ENCODE measurements around the gene SLC41A1.
A peak's percentile ranks its signal among the peaks of the same experiment; 100 is the strongest.

SLC41A1 gene

DNA sequence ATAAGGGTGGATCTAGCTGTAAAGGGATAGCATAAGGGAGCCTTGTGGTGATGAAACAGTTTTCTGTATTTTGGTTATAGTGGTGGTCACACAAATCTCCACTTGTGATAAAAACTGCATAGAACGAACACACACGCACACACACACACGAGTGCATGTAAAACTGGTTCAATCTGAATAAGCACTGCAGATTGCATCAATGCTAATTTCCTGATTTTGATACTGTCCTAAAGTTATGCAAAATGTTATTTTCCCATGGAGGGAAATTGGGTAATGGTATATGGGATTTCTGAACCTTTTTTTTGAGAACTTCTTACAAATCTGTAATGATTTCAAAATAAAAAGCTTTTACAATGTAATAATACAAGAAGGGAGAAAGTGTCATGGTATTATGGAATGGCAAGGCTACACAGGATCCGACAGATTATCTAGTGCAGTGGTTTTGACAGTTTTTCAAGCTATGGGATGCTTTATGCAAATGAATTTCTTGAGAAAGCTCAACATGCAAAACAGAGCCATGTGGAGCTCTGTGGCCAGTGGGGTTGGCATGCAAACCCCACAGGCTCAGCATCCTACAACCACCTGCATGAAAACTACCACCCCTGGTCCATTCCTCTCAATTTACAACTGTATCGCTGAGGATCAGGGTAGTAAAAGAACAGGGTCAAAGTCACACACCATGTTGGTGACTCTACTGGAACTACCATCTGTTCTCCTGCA is 18.8 kb downstream of the SLC41A1 start:
- H3K4me1 Mint-ChIP-seq = no peaks in the 10 kb centered on the region
- no peaks in the 10 kb centered on the region for H3K27me3 Mint-ChIP-seq
- no peak for DNase-seq (ENCODE audit: low spot score in 2 of 2)
- no peak for ATAC-seq (replicated peaks; ENCODE audit: extremely low read depth, poor library complexity, severe bottlenecking)
- no peak overlapping the region for H3K4me3 Mint-ChIP-seq
- peak overlapping the region; percentile 4 for H3K27ac Mint-ChIP-seq (ENCODE audit: low read depth)
- no peaks in the 10 kb centered on the region for H3K9me3 Mint-ChIP-seq
- H3K36me3 Mint-ChIP-seq (ENCODE audit: insufficient read depth) = peaks cover 13% of the 10 kb centered on the region

DNA sequence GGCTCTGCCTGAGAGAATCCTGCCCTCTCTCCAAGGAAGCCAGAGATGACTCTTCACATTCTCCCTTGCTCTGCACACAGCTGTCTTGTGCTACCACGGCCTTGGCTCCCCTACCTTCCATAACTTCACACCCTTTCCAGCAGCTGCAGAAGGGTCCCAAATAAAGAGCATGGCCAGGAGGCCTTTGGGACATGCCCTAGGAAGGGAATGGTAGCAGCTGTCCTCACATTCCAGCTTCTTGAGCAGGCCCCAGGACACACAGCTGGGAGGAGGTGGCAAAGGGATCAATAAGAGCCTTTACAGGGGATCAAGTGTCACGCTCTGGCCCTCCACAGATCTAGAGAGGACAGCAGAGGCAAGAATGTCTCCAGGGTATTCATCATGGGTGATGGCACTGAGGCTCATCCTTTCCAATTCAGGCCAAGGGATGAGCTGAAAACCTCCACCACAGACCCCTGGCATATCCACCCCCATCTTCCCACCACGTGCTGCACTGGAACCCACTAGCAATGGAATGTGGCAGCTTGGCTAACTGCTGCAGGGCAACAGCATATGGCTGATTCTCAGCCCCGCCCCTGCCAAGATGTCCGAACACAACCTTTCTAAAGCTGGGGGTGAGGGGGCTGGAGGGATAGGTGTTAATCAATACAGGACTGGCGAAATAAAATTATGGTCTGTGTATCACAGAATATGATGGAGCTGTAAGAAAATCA is 19.9 kb downstream of the SLC41A1 start:
- Mint-ChIP-seq H3K36me3 (ENCODE audit: insufficient read depth) (peaks cover 11% of the 10 kb centered on the region), H3K4me3 (no peak overlapping the region), H3K27me3 (no peaks in the 10 kb centered on the region), H3K4me1 (no peaks in the 10 kb centered on the region), H3K9me3 (no peaks in the 10 kb centered on the region), H3K27ac (ENCODE audit: low read depth) (no peak overlapping the region)
- ATAC-seq (replicated peaks; ENCODE audit: extremely low read depth, poor library complexity, severe bottlenecking) (no peak), DNase-seq (ENCODE audit: low spot score in 2 of 2) (no peak)

DNA sequence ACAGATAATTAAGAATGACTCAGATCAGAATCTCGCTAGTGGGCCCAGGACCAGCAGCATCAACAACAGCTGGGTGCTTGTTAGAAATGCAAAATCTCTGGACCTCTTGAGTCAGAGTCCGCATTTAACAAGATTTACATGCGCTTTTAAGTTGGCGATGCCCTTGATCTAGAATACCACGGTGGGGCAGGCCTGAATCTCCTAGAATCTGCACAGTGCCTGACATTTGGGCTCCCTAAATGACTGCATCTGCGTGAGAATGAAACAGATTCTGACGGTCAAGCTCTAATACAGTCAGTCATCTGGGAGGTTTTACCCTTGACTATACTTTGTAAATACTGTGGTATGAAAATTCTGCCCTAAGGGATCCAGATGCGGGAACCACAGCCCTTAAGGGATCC is 20.5 kb downstream of the SLC41A1 start:
- Mint-ChIP-seq H3K27ac (ENCODE audit: low read depth) (no peak overlapping the region), H3K36me3 (ENCODE audit: insufficient read depth) (peaks cover 9% of the 10 kb centered on the region), H3K27me3 (no peaks in the 10 kb centered on the region), H3K4me3 (no peak overlapping the region), H3K4me1 (no peaks in the 10 kb centered on the region), H3K9me3 (no peaks in the 10 kb centered on the region)
- no peak for DNase-seq (ENCODE audit: low spot score in 2 of 2)
- ATAC-seq (replicated peaks; ENCODE audit: extremely low read depth, poor library complexity, severe bottlenecking) = no peak

DNA sequence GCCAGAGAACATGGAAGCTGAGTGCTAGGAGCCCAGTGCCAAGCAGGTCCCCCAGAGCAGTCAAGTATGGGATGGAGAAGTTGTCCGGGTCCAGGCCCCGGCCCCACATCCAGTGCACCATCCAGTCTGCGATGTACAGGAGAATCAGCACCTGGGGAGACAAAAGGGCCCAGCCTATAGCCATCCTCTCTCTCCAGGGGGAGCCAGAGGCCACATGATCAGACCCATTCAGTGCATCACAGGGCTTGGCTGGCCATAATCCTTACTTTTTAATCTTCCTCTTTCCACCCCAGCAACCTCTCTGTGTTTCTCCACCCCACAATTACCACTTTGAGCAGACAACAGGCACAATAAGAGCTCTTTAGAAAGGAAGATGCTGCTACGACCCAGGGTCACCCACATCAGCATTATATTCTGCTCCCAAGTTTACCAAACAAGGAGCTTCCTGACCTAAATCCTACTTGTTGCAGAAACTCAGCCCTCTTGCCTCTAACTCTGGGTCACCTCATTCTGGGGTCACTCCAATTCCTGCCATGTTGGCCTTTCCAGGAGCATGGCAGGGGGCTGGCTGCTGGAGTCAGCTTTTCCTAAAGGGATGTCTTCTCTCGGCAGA is 21.3 kb downstream of the SLC41A1 start:
- DNase-seq (ENCODE audit: low spot score in 2 of 2) (peak in 1 of 2 donors; percentile 40), ATAC-seq (replicated peaks; ENCODE audit: extremely low read depth, poor library complexity, severe bottlenecking) (peak; percentile 88)
- Mint-ChIP-seq H3K27me3 (no peaks in the 10 kb centered on the region), H3K4me1 (no peaks in the 10 kb centered on the region), H3K4me3 (no peak overlapping the region), H3K36me3 (ENCODE audit: insufficient read depth) (peaks cover 7% of the 10 kb centered on the region), H3K27ac (ENCODE audit: low read depth) (no peak overlapping the region), H3K9me3 (no peaks in the 10 kb centered on the region)

DNA sequence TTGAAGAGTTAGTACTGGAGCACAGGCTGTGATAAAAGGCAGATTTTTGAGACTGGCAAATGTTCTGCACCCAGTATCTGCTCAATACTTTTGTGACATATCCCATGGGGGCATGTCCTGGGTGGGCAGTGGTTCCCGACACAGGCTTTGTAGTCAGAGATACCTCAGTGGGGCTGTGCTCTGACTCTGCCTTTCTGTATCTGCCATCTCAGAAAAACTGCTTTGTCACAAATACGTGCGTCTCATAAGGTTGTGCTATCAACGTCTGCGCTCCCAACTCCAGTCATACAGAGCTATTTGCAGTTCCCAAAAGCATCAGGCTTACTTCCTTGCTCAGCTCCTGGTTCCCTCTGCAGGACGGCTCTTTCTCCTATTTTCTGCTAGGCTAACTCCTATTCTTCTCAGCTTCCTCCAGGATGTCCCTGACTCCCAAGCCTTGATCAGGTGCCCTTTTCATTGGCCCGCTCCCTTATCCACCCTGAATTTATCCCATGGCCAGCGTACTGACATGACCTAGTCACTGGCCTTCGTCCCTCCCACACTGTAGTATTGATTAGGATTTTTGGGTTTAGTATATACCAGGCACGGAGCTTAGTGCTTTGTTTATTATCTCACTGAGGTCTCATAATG is 25.6 kb downstream of the SLC41A1 start:
- ATAC-seq (replicated peaks; ENCODE audit: extremely low read depth, poor library complexity, severe bottlenecking) (no peak), DNase-seq (ENCODE audit: low spot score in 2 of 2) (no peak)
- no peak overlapping the region for H3K27ac Mint-ChIP-seq (ENCODE audit: low read depth)
- peaks cover 1% of the 10 kb centered on the region for H3K36me3 Mint-ChIP-seq (ENCODE audit: insufficient read depth)
- H3K27me3 Mint-ChIP-seq = no peaks in the 10 kb centered on the region
- no peak overlapping the region for H3K4me3 Mint-ChIP-seq
- H3K9me3 Mint-ChIP-seq = no peaks in the 10 kb centered on the region
- H3K4me1 Mint-ChIP-seq = peaks cover 5% of the 10 kb centered on the region

DNA sequence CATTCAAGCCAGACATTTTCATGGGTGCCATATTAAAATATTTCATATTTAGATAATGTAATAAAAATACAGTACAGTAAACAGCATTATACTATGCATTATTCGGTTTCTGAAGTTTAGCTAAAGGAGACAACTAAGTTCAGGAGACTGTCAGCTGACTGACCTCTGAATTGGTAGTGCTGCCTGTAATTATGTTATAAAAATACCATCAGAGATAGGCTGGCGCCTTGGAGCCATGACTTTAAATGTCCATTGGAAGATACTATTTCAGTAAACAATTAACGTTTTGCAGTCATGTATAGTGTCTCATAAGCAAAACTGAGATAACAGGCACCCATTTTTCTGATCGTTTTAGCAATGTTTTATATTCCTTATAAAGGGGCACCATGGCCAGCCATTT is 26.4 kb downstream of the SLC41A1 start:
- Mint-ChIP-seq H3K36me3 (ENCODE audit: insufficient read depth) (peaks cover 4% of the 10 kb centered on the region), H3K27ac (ENCODE audit: low read depth) (no peak overlapping the region), H3K9me3 (no peaks in the 10 kb centered on the region), H3K4me1 (peaks cover 5% of the 10 kb centered on the region), H3K4me3 (no peak overlapping the region), H3K27me3 (no peaks in the 10 kb centered on the region)
- no peak for ATAC-seq (replicated peaks; ENCODE audit: extremely low read depth, poor library complexity, severe bottlenecking)
- DNase-seq (ENCODE audit: low spot score in 2 of 2) = no peak

DNA sequence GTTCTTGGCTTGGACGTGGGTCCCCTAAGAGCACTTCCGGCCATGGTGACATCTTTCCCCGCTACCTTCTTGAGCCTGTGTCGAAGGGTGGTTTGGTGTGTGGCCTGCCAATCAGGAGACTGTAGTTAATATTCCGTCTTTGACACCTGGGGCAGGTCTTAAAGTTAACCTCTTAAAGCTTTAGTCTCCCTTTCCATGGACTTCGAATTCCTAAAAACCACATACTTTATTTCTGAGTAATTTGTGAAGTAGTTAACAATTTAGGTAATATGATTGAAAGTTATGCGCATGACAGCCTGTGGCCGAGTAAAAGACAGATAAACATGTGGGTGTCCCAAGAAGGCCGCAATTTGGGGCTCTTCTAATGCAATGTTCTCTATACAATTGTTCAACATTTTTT is 27.6 kb downstream of the SLC41A1 start:
- Mint-ChIP-seq H3K36me3 (ENCODE audit: insufficient read depth) (peaks cover 4% of the 10 kb centered on the region), H3K27me3 (no peaks in the 10 kb centered on the region), H3K4me1 (peaks cover 5% of the 10 kb centered on the region), H3K4me3 (no peak overlapping the region), H3K9me3 (no peaks in the 10 kb centered on the region), H3K27ac (ENCODE audit: low read depth) (no peak overlapping the region)
- no peak for DNase-seq (ENCODE audit: low spot score in 2 of 2)
- ATAC-seq (replicated peaks; ENCODE audit: extremely low read depth, poor library complexity, severe bottlenecking) = no peak

DNA sequence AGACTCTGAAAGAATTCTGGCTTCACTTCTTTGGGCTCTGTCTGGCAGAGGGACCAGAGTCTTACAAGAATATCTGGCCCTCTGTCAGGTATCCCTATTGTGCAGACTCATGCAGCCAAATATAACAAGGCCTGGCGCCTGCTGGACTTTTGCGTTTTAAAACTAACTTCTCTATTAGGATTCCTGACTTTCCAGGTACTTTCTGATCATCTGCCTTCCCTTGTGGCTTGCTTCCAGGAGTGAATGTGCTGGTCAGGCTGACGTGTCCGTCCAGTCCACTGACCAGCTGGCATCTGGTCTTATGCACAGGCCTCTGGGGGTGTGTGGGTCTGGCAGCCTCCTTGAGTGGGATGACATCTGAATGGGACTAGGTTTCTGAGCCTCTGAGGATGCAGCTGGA is 29.1 kb downstream of the SLC41A1 start:
- Mint-ChIP-seq H3K36me3 (ENCODE audit: insufficient read depth) (peaks cover 4% of the 10 kb centered on the region), H3K9me3 (no peaks in the 10 kb centered on the region), H3K27me3 (no peaks in the 10 kb centered on the region), H3K4me3 (no peak overlapping the region), H3K4me1 (peaks cover 8% of the 10 kb centered on the region), H3K27ac (ENCODE audit: low read depth) (no peak overlapping the region)
- DNase-seq (ENCODE audit: low spot score in 2 of 2) (no peak), ATAC-seq (replicated peaks; ENCODE audit: extremely low read depth, poor library complexity, severe bottlenecking) (no peak)

DNA sequence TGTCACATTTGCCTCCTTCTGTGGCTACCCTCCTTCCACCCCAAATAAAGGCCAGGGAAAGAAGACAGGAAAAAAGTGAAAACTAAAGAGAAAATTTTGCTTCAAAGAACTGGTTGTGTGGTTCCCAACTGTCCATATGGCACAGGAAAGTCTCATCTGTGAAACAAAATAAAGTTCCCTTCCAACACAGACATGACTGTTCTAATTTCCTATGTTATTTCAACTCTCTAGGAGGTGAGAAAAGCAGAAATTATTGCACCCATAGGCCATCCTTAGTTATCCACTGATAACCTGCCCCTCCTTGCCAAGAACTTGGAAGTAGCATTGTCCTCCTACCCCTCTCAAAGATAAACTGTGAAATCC is 29.6 kb downstream of the SLC41A1 start:
- H3K9me3 Mint-ChIP-seq = no peaks in the 10 kb centered on the region
- no peak overlapping the region for H3K27ac Mint-ChIP-seq (ENCODE audit: low read depth)
- peaks cover 2% of the 10 kb centered on the region for H3K36me3 Mint-ChIP-seq (ENCODE audit: insufficient read depth)
- peaks cover 13% of the 10 kb centered on the region for H3K4me1 Mint-ChIP-seq
- no peak overlapping the region for H3K4me3 Mint-ChIP-seq
- H3K27me3 Mint-ChIP-seq = no peaks in the 10 kb centered on the region
- ATAC-seq (replicated peaks; ENCODE audit: extremely low read depth, poor library complexity, severe bottlenecking) (no peak), DNase-seq (ENCODE audit: low spot score in 2 of 2) (no peak)

DNA sequence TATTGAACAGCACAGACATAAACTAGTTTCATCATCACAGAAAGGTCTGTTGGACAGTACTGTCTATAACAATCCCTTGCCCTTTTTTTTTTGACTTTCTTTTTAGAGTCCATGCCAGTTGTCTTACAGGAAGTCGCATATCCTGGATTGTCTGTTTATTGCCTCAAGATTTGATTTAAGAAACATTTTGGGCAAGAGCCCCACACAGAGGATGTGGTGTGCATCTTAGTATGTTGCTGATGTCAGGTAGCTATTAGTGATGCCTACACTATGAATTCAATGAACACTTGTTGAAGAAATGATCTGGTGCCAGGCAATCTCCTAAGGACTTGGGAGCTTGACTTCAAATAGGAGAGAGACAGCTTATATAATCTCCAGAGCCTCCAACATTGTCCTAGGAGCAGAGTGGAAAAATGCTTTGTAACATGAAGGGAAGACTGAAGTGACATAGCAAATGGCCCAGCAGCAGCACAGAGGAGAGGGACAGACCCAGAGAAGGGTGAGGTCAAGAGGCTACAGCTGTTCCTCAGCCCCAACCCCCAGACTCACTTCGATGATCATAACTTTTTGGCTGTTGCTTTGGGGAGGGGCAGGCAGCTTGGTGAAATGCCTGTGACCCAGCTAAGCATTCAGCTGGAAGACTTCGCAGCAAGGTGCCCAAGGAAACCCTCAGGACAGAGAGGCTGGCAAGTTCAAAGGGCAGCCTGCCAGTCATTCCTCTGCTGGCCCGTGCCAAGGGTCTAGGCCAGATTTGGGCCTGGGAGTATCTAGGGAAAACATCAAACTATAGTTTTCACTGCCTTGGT is 30.2 kb downstream of the SLC41A1 start:
- no peak overlapping the region for H3K27ac Mint-ChIP-seq (ENCODE audit: low read depth)
- no peaks in the 10 kb centered on the region for H3K9me3 Mint-ChIP-seq
- peaks cover 2% of the 10 kb centered on the region for H3K36me3 Mint-ChIP-seq (ENCODE audit: insufficient read depth)
- H3K4me3 Mint-ChIP-seq = no peak overlapping the region
- ATAC-seq (replicated peaks; ENCODE audit: extremely low read depth, poor library complexity, severe bottlenecking) (peak; percentile 36), DNase-seq (ENCODE audit: low spot score in 2 of 2) (no peak)
- no peaks in the 10 kb centered on the region for H3K27me3 Mint-ChIP-seq
- peaks cover 18% of the 10 kb centered on the region for H3K4me1 Mint-ChIP-seq

DNA sequence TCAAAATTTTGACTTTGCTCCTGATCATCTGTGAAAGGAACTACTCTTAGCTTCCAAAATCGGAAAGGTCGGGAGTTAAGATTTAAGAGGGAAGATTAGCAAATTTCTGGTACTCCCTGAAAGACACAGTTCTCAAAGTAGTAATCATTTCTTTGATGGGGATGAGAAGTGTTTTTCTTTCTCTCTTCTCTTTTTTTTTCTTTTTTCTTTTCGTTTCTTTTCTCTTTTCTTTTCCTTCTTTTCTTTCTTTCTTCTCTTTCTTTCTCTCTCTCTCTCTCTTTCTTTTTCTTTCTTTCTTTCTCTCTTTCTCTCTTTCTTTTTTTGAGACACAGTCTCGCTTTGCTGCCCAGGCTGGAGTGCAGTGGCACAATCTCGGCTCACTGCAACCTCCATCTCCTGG is 32.7 kb downstream of the SLC41A1 start:
- ATAC-seq (replicated peaks; ENCODE audit: extremely low read depth, poor library complexity, severe bottlenecking) = no peak
- no peak overlapping the region for H3K4me3 Mint-ChIP-seq
- peaks cover 36% of the 10 kb centered on the region for H3K4me1 Mint-ChIP-seq
- no peaks in the 10 kb centered on the region for H3K9me3 Mint-ChIP-seq
- no peaks in the 10 kb centered on the region for H3K27me3 Mint-ChIP-seq
- peaks cover 4% of the 10 kb centered on the region for H3K36me3 Mint-ChIP-seq (ENCODE audit: insufficient read depth)
- H3K27ac Mint-ChIP-seq (ENCODE audit: low read depth) = peak overlapping the region; percentile 86
- DNase-seq (ENCODE audit: low spot score in 2 of 2) = no peak

DNA sequence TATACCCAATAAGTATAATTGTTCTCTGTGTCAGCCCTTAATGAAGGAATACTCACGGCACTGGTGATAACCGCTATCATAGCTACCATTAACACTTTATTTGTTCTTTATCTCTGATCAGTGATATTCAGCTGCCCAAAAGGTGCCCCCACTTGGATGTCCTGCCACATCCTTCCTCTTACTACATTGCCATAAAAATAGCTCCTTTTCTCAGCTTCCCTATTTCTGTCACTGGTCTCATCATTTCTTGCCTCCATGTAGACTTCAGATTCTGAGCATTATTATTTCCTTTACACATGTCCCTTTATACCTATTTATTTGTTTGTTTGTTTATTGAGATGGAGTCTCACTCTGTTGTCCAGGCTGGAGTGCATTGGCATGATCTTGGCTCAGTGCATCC is 35.0 kb downstream of the SLC41A1 start:
- Mint-ChIP-seq H3K4me1 (peaks cover 53% of the 10 kb centered on the region), H3K4me3 (no peak overlapping the region), H3K27ac (ENCODE audit: low read depth) (peak overlapping the region; percentile 89), H3K27me3 (no peaks in the 10 kb centered on the region), H3K36me3 (ENCODE audit: insufficient read depth) (peaks cover 19% of the 10 kb centered on the region), H3K9me3 (no peaks in the 10 kb centered on the region)
- no peak for ATAC-seq (replicated peaks; ENCODE audit: extremely low read depth, poor library complexity, severe bottlenecking)
- no peak for DNase-seq (ENCODE audit: low spot score in 2 of 2)
